Adipocyte (in vitro differentiated cells): ENCODE data around the gene SURF1.

ENCODE experiments used
- DNase-seq: peaks from one replicate; pipeline ENCODE4 v3.0.0-alpha.2; 2015; ENCODE audit warnings: low read depth
- H3K27me3 ChIP-seq: replicated peaks from 2 replicates; pipeline ENCODE4 v1.7.0; 2013; ENCODE audit warnings: mild to moderate bottlenecking, low read length, moderate library complexity; ENCODE audit not compliant: control insufficient read depth, insufficient read depth
- H3K36me3 ChIP-seq: 2 replicates; pipeline ENCODE4 v1.7.0; 2013; ENCODE audit warnings: low read length, mild to moderate bottlenecking, moderate library complexity; ENCODE audit not compliant: control insufficient read depth, insufficient read depth, severe bottlenecking
- H3K4me1 ChIP-seq: 2 replicates; pipeline ENCODE4 v1.7.0; 2013; ENCODE audit warnings: mild to moderate bottlenecking, low read length, moderate library complexity; ENCODE audit not compliant: control insufficient read depth, insufficient read depth
- H3K4me3 ChIP-seq: 2 replicates; pipeline ENCODE4 v1.7.0; 2013; ENCODE audit warnings: mild to moderate bottlenecking, low read length, moderate library complexity
- H3K9ac ChIP-seq: 2 replicates; pipeline ENCODE4 v1.7.0; 2013; ENCODE audit warnings: mild to moderate bottlenecking, low read length, moderate library complexity
- H3K9me3 ChIP-seq: 2 replicates; pipeline ENCODE4 v1.7.0; 2013; ENCODE audit warnings: mild to moderate bottlenecking, low read length, moderate library complexity; ENCODE audit not compliant: control insufficient read depth

SURF1 gene

DNA sequence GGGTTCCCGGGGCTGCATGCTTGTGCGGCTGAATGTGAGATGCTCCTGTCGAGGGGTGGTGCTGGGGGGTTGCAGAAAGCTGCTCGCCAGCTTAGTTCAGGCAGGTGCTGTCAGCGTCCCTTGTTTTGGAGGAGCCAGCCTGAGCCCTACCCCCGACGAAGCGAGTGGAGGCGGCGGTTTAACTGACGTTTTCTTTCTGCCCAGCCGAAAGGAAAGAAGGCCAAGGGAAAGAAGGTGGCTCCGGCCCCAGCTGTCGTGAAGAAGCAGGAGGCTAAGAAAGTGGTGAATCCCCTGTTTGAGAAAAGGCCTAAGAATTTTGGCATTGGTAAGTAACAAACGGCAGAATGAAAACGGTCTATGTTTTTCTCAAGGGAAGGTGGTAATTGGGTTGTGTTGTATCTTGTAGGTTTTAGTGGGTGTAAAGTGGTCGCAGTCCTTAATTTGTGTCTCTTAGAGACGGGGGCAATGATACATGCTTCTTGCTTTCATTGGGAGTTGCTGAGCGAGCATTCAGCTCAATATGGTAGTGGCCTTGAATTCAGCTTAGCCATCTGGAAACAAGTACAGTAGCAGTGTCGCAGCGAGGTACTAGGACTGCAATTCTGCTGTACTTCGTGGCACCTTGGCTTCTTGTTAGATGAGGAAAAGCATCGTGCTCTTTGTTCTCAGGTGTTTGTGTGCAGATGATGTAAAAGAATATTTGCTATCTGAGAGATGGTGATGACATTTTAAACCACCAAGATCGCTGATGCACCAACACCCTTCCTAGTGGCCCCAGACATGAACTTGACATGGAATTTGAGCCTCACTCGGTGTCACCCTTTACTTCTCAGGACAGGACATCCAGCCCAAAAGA, 7.3 kb downstream of the SURF1 start:
- DNase-seq: peak; percentile 20
- H3K36me3 ChIP-seq: peaks cover 57% of the 10 kb centered on the region
- H3K4me1 ChIP-seq: peaks cover 37% of the 10 kb centered on the region
- H3K27me3 ChIP-seq: no peaks in the 10 kb centered on the region
- peak overlapping the region; percentile 98 for H3K4me3 ChIP-seq
- no peaks in the 10 kb centered on the region for H3K9me3 ChIP-seq
- peak overlapping the region; percentile 99 for H3K9ac ChIP-seq

- DNase-seq: peak; percentile 98
- Histone ChIP-seq H3K9me3 (no peaks in the 10 kb centered on the region), H3K9ac (peak within 1 kb of the TSS; percentile 99), H3K36me3 (peaks cover 59% of the 10 kb centered on the region), H3K27me3 (no peaks in the 10 kb centered on the region), H3K4me3 (peak within 1 kb of the TSS; percentile 98), H3K4me1 (peaks cover 34% of the 10 kb centered on the region)
These were observed 8.1 kb downstream of the SURF1 start, which contains the start of the genes MED22 and RPL7A for GRCh38 chr9:133347985-133348717. Gene MED22 (minus strand): TSS chr9:133348131. CDS start chr9:133346662, 1,469 bp downstream. Gene RPL7A (plus strand): TSS chr9:133348218. CDS start chr9:133348244, 26 bp downstream.

DNA sequence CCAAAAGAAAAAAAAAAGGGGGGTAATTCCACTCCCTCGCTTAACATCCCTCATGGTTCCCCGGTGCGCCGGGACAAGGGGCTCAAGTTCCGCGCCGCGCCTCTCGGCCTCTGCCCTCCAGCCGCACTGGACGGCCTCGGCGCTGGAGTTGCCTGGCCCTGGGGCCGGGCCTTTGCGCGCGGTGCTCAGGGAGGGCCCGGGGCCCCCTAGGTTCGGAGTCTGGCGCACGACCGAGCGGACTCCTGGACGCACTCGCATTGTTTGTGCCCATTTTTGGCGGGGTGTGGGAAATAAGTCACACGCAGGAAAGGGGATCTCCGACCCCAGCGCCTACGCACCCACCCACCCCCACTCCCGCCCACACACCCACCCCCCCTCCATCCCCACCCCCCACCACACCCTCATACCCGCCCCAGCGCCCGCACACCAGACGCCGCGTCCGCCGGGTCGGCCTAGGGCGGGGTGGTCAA, 8.7 kb downstream of the SURF1 start:
- Histone ChIP-seq H3K9ac (peak overlapping the region; percentile 99), H3K4me1 (peaks cover 33% of the 10 kb centered on the region), H3K36me3 (peaks cover 59% of the 10 kb centered on the region), H3K4me3 (peak overlapping the region; percentile 98), H3K9me3 (no peaks in the 10 kb centered on the region), H3K27me3 (no peaks in the 10 kb centered on the region)
- peak; percentile 69 for DNase-seq

- DNase-seq: no peak
- Histone ChIP-seq H3K9me3 (no peaks in the 10 kb centered on the region), H3K36me3 (peaks cover 58% of the 10 kb centered on the region), H3K27me3 (no peaks in the 10 kb centered on the region), H3K4me1 (peaks cover 26% of the 10 kb centered on the region), H3K4me3 (peak overlapping the region; percentile 98), H3K9ac (peak overlapping the region; percentile 99)
These were observed 10.1 kb downstream of the SURF1 start for GRCh38 chr9:133346021-133346785.

DNA sequence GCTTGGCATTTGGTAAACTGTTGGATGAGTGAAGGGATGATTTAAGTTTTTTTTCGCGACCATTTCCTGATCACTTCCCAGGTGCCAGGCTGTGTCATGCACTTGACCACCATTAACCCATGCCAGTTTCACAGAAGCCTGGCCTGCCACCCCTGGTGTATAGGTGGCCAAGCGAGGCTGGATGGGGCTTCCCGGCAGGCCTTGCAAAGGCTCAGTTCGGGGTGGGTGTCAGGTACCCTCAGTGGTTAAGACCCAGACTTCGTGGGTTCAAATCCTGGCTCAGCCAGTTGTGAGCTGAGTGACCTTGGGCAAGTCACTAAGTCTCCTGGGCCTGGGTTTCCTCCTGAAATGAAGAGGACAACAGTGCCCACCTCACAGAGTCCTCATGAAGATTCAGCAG, 10.7 kb downstream of the SURF1 start:
- peak overlapping the region; percentile 99 for H3K9ac ChIP-seq
- H3K36me3 ChIP-seq: peaks cover 58% of the 10 kb centered on the region
- no peaks in the 10 kb centered on the region for H3K27me3 ChIP-seq
- peaks cover 26% of the 10 kb centered on the region for H3K4me1 ChIP-seq
- DNase-seq: no peak
- no peak overlapping the region for H3K4me3 ChIP-seq
- H3K9me3 ChIP-seq: no peaks in the 10 kb centered on the region

DNA sequence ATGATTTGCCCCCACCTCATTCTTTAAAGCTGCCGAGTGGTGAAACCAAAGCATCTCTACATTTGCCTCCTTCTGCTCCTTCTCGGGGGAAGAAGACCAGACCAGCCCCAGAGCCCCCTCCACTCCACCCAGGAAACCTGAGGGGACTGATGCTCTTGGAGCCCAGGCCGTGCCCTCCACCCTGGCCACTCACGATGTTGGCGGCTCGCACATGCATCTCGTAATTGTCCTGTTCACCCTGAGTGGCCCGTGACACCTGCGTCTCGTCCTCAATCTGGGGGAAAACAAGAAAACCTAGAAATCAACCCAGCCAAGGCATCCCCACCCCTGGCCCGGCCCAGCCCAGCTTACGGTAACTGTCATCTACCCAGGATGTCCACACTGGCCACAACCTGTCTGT, 11.3 kb downstream of the SURF1 start:
- H3K9me3 ChIP-seq: no peaks in the 10 kb centered on the region
- peaks cover 21% of the 10 kb centered on the region for H3K4me1 ChIP-seq
- H3K9ac ChIP-seq: no peak overlapping the region
- H3K4me3 ChIP-seq: no peak overlapping the region
- no peak for DNase-seq
- H3K27me3 ChIP-seq: no peaks in the 10 kb centered on the region
- peaks cover 58% of the 10 kb centered on the region for H3K36me3 ChIP-seq

DNA sequence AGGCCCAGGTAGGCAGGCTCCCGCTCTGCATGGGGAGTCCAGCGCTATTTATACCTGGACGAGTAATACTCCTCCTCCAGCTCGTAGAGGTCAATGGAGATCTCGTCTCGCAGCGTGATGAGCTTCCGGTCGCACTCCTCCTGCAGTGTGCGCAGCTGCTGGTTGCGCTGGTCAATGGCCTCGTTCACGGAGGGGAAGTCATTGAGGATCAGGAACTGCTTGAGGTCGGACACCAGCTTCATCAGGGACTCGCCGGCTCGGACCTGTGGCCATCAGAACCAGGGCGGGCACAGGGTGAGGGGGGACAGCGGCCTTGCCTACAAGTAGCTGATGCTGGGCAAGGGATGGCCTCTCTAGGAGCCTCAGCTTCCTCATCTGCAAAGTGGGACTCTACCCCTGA, 12.2 kb downstream of the SURF1 start:
- DNase-seq: no peak
- Histone ChIP-seq H3K36me3 (peaks cover 55% of the 10 kb centered on the region), H3K9ac (no peak overlapping the region), H3K4me3 (no peak overlapping the region), H3K4me1 (peaks cover 12% of the 10 kb centered on the region), H3K27me3 (no peaks in the 10 kb centered on the region), H3K9me3 (no peaks in the 10 kb centered on the region)

- no peak for DNase-seq
These were observed 13.7 kb downstream of the SURF1 start for GRCh38 chr9:133342570-133342969.

DNA sequence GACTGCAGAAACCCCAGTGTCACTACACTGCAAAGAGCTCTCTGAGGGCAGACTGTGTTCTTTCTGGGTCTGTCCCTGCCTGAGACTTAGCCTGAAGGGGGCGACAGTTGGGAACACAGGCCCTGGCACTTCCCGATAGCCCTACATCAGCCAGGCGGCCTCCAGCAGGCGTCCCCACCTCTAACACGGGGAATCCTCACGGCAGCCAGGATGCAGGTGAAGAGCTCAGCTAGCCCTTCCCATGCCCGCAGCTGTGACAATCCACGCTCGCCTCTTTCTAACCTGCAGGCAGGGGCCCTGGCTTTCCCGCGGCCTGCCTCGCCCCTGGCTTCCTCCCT, 14.2 kb downstream of the SURF1 start:
- H3K36me3 ChIP-seq: peaks cover 58% of the 10 kb centered on the region
- DNase-seq: no peak

More at GRCh38 chr9:133342570-133342969, 13.7 kb downstream of the SURF1 start:
- Histone ChIP-seq H3K4me3 (no peak overlapping the region), H3K27me3 (no peaks in the 10 kb centered on the region), H3K9me3 (no peaks in the 10 kb centered on the region), H3K36me3 (peaks cover 58% of the 10 kb centered on the region), H3K9ac (no peak overlapping the region), H3K4me1 (peaks cover 10% of the 10 kb centered on the region)

GRCh38 chr9:133341369-133342068, 14.8 kb downstream of the SURF1 start:
- Histone ChIP-seq H3K36me3 (peaks cover 58% of the 10 kb centered on the region), H3K27me3 (no peaks in the 10 kb centered on the region), H3K4me3 (no peak overlapping the region), H3K9ac (no peak overlapping the region), H3K9me3 (no peaks in the 10 kb centered on the region), H3K4me1 (peaks cover 6% of the 10 kb centered on the region)
- no peak for DNase-seq

More for the DNA sequence above, 14.2 kb downstream of the SURF1 start:
- H3K9ac ChIP-seq: no peak overlapping the region
- H3K4me3 ChIP-seq: no peak overlapping the region
- no peaks in the 10 kb centered on the region for H3K27me3 ChIP-seq
- H3K9me3 ChIP-seq: no peaks in the 10 kb centered on the region
- peaks cover 10% of the 10 kb centered on the region for H3K4me1 ChIP-seq
